AG09319 (cell line): Measurements from ENCODE around the gene SLC5A6.

ENCODE experiments used
- DNase-seq: peaks from one replicate; pipeline ENCODE4 v3.0.0-alpha.2; 2010; ENCODE audit warnings: low read depth; ENCODE audit errors: extremely low read depth
- TF ChIP-seq, protein P1 (sequence below): IDR thresholded peaks from 2 replicates; pipeline ENCODE4 v1.5.1; 2011; ENCODE audit warnings: low read depth, mild to moderate bottlenecking, inconsistent platforms, low read length, moderate library complexity

Gene SLC5A6

DNA sequence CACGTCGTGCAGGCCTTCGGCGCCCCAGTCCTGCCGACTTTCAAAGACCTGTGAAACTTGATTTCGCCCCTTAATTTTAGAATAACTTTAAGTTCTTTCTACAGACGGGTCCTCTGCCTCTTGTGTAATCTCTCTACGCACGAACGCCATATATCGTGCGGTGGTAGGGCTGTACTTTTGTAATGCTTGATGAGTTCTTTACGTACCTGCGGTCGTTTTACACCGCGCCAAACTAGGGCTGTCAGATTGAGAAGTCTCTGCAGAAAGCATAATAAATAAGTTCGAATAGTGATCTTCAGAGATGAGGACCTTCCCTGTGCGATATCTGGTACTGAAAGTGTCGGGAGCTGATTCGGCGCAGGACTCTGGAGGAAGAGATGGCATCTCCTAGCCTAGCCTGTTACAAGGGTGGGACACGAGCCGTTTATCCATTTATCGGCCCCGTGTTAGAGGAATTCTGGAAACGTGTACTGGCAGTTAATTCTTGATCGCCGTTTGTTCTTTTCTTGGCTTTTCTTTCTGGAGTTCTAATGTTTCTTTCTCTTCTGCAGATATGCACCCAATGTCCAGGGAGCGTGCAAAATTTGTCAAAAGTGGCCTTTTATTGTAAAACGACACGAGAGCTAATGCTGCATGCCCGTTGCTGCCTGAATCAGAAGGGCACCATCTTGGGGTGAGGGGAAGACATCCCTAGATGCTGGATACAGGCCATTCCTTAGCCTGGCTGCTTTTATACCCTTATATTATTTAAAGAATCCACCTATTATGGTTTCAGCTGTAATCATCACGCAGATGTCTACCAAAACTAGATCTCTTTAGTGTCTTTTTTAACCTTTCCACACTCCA is 781 bp upstream of the SLC5A6 start:
- DNase-seq = no peak
- TF ChIP-seq, protein P1, sequence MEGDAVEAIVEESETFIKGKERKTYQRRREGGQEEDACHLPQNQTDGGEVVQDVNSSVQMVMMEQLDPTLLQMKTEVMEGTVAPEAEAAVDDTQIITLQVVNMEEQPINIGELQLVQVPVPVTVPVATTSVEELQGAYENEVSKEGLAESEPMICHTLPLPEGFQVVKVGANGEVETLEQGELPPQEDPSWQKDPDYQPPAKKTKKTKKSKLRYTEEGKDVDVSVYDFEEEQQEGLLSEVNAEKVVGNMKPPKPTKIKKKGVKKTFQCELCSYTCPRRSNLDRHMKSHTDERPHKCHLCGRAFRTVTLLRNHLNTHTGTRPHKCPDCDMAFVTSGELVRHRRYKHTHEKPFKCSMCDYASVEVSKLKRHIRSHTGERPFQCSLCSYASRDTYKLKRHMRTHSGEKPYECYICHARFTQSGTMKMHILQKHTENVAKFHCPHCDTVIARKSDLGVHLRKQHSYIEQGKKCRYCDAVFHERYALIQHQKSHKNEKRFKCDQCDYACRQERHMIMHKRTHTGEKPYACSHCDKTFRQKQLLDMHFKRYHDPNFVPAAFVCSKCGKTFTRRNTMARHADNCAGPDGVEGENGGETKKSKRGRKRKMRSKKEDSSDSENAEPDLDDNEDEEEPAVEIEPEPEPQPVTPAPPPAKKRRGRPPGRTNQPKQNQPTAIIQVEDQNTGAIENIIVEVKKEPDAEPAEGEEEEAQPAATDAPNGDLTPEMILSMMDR = no peak

DNA sequence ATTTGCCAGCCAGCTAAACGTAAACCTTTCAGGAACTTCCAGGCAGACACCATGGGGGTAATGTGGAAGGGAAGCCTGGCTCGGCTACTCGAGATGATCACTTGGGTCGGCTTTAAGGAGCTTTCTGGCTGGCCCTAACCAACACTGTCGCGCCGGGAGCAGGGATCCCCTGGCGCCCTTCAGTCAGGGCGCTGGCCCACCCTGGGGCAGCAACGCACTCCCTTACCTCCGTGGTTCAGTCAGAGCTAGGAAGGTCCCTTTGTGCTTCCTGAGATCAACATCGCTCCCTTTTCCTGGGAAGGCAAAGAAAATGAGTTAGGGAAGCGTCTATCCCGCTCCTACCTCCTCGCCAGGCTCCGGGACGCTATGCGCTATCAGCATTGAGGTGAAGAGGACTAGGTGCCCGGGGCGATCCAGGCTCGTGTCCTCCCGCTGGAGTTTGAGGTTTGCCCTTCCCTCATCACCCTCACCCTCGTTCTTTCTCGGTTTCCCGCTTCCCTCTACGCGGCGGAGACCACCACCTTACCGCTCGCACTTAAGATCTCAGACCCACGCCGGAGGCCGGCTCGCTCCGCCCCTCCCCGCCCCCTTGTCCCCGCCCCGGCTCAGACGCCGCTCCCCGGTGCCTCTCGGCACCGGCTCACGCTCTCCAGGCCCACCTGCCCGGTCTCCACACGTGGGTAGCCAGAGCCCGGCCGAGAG is 676 bp downstream of the SLC5A6 start:
- TF ChIP-seq, protein P1 = no peak
- no peak for DNase-seq

DNA sequence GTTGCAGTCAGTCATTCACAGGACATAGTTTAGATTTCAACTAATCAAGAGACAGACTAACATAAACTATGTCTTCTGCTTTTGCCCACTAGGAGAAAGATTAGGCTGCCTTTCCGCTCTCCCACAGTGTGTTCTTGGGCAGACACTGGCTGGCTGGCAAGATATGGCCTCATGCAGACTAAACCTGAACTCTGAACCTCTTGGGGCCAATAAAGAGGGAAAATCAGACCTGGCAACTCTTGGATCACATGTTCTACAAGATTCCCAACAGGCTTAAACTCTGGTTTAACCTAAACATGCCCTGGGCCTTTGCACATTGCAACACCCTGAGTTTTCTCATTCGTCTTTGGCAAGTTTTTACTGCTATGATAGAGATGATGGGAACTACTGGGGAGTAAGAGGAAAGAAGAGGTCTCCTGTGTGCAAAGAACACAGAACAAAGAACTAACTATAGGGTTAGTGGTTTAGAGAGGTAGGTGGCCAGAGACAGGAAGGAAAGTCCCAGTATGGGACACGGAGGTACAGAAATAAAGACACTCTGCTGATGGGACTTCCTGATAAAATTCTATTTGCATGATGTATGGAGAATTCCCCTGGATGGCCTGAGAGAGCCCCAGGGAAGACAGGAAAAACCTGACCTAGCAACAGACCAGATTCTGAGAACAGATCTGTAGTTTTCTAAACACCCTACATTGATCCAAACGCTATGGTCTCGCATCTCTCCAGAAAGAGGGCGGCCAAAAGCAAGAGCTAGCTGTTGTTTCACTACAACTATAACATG is 2.3 kb downstream of the SLC5A6 start:
- DNase-seq = no peak

DNA sequence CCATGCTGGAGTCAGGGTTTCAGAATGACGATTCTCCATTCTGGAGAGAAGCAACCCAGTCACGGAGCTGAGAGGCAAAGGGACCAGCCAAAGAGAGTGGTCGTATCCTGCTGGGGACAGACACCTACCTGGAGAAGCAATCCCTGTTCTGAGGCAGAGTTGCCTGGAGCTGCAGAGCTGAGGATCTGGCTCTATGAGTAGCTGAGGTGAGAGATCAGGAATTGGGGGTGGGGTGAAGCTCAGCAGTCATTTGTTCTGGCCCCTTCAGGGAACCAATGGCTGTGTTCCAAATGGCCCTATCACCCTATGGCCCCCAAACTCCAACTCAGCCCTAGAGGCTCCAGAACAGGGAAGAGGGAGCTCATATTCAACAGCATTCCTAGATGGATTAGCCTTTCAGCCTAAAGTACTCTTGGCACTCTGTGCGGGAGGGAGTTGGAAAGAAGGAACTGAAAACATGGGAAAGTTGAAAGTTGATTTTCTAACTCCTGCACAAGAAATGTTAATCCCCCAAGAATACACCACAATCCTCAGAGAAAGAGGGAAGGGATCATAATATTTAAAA is 3.5 kb downstream of the SLC5A6 start:
- DNase-seq = no peak

More for the DNA sequence above, 2.3 kb downstream of the SLC5A6 start:
- TF ChIP-seq, protein P1 = no peak

DNA sequence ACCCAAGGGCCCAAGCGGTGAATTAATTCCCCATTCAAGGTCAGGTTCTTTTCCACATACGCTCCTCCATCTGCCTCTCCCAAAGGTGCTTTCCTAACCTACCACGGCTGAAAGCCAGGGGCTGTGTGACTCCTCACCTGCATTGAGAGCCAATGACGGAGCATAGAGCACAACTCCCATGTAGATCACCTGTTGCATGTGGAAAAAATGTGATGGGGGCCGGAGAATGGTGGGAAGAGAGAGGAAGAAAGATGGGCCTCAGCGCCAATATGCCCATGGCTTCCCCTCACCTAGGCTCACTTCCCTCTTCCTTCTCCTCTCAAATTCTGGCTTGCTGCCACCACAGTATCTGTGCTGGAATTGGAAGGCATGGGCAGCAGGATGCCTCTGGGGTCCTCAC is 5.7 kb downstream of the SLC5A6 start:
- TF ChIP-seq, protein P1 = no peak
- no peak for DNase-seq

More for the DNA sequence above, 3.5 kb downstream of the SLC5A6 start:
- TF ChIP-seq, protein P1 = no peak

DNA sequence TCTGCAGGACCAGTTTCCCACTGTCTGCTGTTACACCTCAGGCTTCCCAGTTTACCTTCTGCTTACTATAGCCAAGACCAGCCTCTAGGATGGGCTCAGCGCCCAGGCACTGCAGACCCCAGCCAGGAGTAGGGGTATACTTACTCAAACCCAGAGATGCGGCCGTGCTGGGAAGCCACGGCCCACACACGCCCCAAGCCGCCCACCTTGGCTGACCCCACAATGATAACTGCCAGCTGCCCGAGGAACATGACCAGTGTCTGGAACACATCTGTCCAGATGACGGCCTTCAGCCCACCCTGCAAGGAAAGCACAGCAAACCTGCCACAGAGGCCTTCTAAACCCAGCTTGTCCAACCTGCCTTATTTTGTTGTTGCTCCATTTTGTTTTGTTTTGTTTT is 6.9 kb downstream of the SLC5A6 start:
- TF ChIP-seq, protein P1 = no peak

More for the DNA sequence above, 6.9 kb downstream of the SLC5A6 start:
- DNase-seq = no peak
